ENCODE measurements around the gene C1QTNF4. TPM values are rescaled to one million over a fixed set of nuclear protein-coding genes. Genes with fewer than 3 reads are reported as not detected.

C1QTNF4 gene
- polyA plus RNA-seq, 3 donors = 0.84 TPM; not detected in 2

DNA sequence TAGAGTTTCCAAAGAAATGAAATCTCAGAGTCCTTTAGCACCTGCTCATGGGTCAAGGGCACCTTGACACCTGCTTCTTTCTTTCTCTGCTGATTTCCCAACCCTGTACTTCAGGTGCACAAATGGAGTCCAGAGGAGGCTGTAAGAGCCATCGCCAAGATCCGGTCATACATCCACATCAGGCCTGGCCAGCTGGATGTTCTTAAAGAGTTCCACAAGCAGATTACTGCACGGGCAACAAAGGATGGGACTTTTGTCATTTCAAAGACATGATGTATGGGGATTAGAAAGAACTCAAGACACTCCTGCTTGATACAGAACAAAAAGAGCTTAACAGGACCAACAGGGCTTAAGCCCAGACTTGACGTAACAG lies 22.9 kb downstream of the C1QTNF4 start:
- H2AFZ ChIP-seq (ENCODE audit: insufficient read depth, low read depth, low read length, poor library complexity, severe bottlenecking) = no peak overlapping the region
- no peak overlapping the region for H3K9ac ChIP-seq (ENCODE audit: insufficient read depth, low read length, poor library complexity, severe bottlenecking)
- H3K9me3 Mint-ChIP-seq = no peaks in the 10 kb centered on the region
- H3K36me3 ChIP-seq (replicated peaks in 1 of 2; ENCODE audit: control insufficient read depth in 1 of 2, insufficient read depth in 2 of 2, low read length in 2 of 2) = peaks cover 51 to 64% of the 10 kb centered on the region in 2 donors
- H3K4me2 ChIP-seq (replicated peaks; ENCODE audit: extremely low read depth, low read length, poor library complexity, severe bottlenecking) = no peak overlapping the region
- TF ChIP-seq, protein P1, sequence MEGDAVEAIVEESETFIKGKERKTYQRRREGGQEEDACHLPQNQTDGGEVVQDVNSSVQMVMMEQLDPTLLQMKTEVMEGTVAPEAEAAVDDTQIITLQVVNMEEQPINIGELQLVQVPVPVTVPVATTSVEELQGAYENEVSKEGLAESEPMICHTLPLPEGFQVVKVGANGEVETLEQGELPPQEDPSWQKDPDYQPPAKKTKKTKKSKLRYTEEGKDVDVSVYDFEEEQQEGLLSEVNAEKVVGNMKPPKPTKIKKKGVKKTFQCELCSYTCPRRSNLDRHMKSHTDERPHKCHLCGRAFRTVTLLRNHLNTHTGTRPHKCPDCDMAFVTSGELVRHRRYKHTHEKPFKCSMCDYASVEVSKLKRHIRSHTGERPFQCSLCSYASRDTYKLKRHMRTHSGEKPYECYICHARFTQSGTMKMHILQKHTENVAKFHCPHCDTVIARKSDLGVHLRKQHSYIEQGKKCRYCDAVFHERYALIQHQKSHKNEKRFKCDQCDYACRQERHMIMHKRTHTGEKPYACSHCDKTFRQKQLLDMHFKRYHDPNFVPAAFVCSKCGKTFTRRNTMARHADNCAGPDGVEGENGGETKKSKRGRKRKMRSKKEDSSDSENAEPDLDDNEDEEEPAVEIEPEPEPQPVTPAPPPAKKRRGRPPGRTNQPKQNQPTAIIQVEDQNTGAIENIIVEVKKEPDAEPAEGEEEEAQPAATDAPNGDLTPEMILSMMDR (IDR thresholded peaks at IDR 0.05) = no peak
- H3K27me3 Mint-ChIP-seq (ENCODE audit: low read depth in 3 of 3) = no peaks in the 10 kb centered on the region
- peaks cover 78% of the 10 kb centered on the region for H3K79me2 ChIP-seq (ENCODE audit: insufficient read depth, low read length)
- peak overlapping the region in 1 of 7 donors; percentile 54 for H3K27ac Mint-ChIP-seq
- peaks cover 12% of the 10 kb centered on the region for H4K20me1 ChIP-seq (ENCODE audit: insufficient read depth, low read length)
- no peaks in the 10 kb centered on the region for H3K27me3 ChIP-seq (ENCODE audit: control insufficient read depth in 2 of 2, insufficient read depth in 2 of 2, low read length in 2 of 2)
- peaks cover 6 to 9% of the 10 kb centered on the region in 2 donors for H3K4me1 ChIP-seq (ENCODE audit: control insufficient read depth in 1 of 2, insufficient read depth in 2 of 2, low read length in 2 of 2)
- peaks cover 6% of the 10 kb centered on the region for H3K4me1 Mint-ChIP-seq
- WGBS (ENCODE audit: insufficient coverage) = 100% methylated on average over 1 of the region's 4 CpGs
- no peak for DNase-seq
- peaks cover 50 to 63% of the 10 kb centered on the region in 2 donors for H3K36me3 Mint-ChIP-seq
- no peak overlapping the region for H3K4me3 Mint-ChIP-seq
- no peaks in the 10 kb centered on the region for H3K9me3 ChIP-seq (replicated peaks in 1 of 2; ENCODE audit: control insufficient read depth in 1 of 2, insufficient read depth in 1 of 2, low read length in 2 of 2)
- intact Hi-C loops (cut with micrococcal nuclease) = loop anchor here in 1 of 2 donors (10.0 kb wide), 1 partner anchor 193 kb away; the partner anchor contains the start of gene FNBP4
- H3K4me3 ChIP-seq (replicated peaks in 1 of 3; ENCODE audit: low read depth in 2 of 3, low read length in 3 of 3) = no peak overlapping the region
- H3K27ac ChIP-seq (ENCODE audit: low read depth in 1 of 2, low read length in 2 of 2) = no peak overlapping the region

DNA sequence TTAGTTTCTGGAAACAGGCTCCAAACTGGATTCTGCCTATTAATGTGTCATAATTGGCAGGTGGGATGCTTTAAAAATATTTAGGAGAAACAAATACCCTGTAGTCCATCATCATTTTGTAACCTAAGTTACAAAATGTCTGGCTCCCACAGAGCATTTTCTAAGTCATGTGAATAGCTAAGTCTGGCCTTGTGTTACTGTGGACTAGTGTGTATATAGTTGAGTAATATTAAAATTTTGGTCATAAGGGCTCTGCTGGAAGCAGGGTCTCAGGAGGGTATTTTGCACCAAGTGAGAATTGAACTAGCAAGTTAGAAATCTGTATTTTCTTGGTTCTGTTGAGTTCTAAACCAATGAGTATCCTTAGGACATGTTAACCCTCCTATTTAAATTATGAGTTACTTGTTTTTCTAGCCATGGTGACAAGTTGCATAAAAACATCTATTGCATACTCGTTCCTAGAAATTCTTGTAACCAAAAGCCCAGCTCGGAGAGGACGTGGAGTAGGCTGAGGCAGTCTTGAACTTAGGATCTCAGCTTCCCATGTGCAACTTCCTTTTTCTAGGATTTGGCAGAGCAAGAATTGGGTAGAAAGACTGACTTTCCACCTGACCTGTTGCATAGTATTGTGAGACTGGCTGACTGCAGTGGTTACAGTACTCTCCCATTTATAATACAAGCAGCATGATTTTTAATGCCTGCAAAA lies 23.4 kb downstream of the C1QTNF4 start:
- Mint-ChIP-seq H3K27ac (peak overlapping the region in 1 of 7 donors; percentile 54), H3K4me3 (no peak overlapping the region), H3K27me3 (ENCODE audit: low read depth in 3 of 3) (no peaks in the 10 kb centered on the region), H3K9me3 (no peaks in the 10 kb centered on the region), H3K36me3 (peaks cover 50 to 58% of the 10 kb centered on the region in 2 donors), H3K4me1 (peaks cover 9% of the 10 kb centered on the region)
- Histone ChIP-seq H3K9ac (ENCODE audit: insufficient read depth, low read length, poor library complexity, severe bottlenecking) (no peak overlapping the region), H4K20me1 (ENCODE audit: insufficient read depth, low read length) (peaks cover 12% of the 10 kb centered on the region), H3K4me3 (replicated peaks in 1 of 3; ENCODE audit: low read depth in 2 of 3, low read length in 3 of 3) (no peak overlapping the region), H3K4me2 (replicated peaks; ENCODE audit: extremely low read depth, low read length, poor library complexity, severe bottlenecking) (no peak overlapping the region), H3K27me3 (ENCODE audit: control insufficient read depth in 2 of 2, insufficient read depth in 2 of 2, low read length in 2 of 2) (no peaks in the 10 kb centered on the region), H3K79me2 (ENCODE audit: insufficient read depth, low read length) (peaks cover 79% of the 10 kb centered on the region), H3K4me1 (ENCODE audit: control insufficient read depth in 1 of 2, insufficient read depth in 2 of 2, low read length in 2 of 2) (peaks cover 6 to 14% of the 10 kb centered on the region in 2 donors), H3K9me3 (replicated peaks in 1 of 2; ENCODE audit: control insufficient read depth in 1 of 2, insufficient read depth in 1 of 2, low read length in 2 of 2) (no peaks in the 10 kb centered on the region), H3K36me3 (replicated peaks in 1 of 2; ENCODE audit: control insufficient read depth in 1 of 2, insufficient read depth in 2 of 2, low read length in 2 of 2) (peaks cover 51 to 64% of the 10 kb centered on the region in 2 donors), H3K27ac (ENCODE audit: low read depth in 1 of 2, low read length in 2 of 2) (no peak overlapping the region), H2AFZ (ENCODE audit: insufficient read depth, low read depth, low read length, poor library complexity, severe bottlenecking) (no peak overlapping the region)
- no peak for DNase-seq
- intact Hi-C loops (cut with micrococcal nuclease) = loop anchor here in 1 of 2 donors (10.0 kb wide), 1 partner anchor 194 kb away; the partner anchor contains the start of gene FNBP4
- WGBS (ENCODE audit: insufficient coverage) = no CpG with 5 or more reads among the region's 3 CpGs
- TF ChIP-seq, protein P1 (IDR thresholded peaks at IDR 0.05) = no peak

All from CD14-positive monocyte (primary cell).